HepG2 (cell line): ENCODE data around the gene PDSS2. TPM values are rescaled to one million over a fixed set of nuclear protein-coding genes. Genes with fewer than 3 reads are reported as not detected.

ENCODE experiments used
- ARNTL ChIP-seq: sonication (generic); formaldehyde crosslinking; IDR thresholded peaks from 2 replicates; pipeline ENCODE4 v1.4.0; 2020; ENCODE audit warnings: mild to moderate bottlenecking, missing genetic modification reagents
- BORCS8-MEF2B ChIP-seq: sonication (generic); formaldehyde crosslinking; IDR thresholded peaks from 2 replicates; pipeline ENCODE4 v1.8.0; 2022; ENCODE audit warnings: mild to moderate bottlenecking, missing genetic modification reagents
- FOXA3 ChIP-seq: IDR thresholded peaks from 2 replicates; pipeline ENCODE4 v1.6.1; 2016; ENCODE audit warnings: missing genetic modification reagents, missing compliant biosample characterization
- GATA4 ChIP-seq: sonication (generic); IDR thresholded peaks from 2 replicates; pipeline ENCODE4 v1.6.1; 2016; ENCODE audit warnings: antibody characterized with exemption, low read depth, borderline replicate concordance
- GATAD1 ChIP-seq: IDR thresholded peaks from 2 replicates; pipeline ENCODE4 v1.6.1; 2016; ENCODE audit warnings: missing genetic modification reagents, missing compliant biosample characterization
- HNF4A ChIP-seq: sonication (generic); formaldehyde crosslinking; IDR thresholded peaks from 2 replicates; pipeline ENCODE4 v1.4.0; 2020; ENCODE audit warnings: missing genetic modification reagents
- KLF11 ChIP-seq: IDR thresholded peaks from 2 replicates; pipeline ENCODE4 v1.6.1; 2016; ENCODE audit warnings: missing compliant biosample characterization
- KMT2B ChIP-seq: IDR thresholded peaks from 2 replicates; pipeline ENCODE4 v1.6.1; 2016; ENCODE audit warnings: missing genetic modification reagents, missing compliant biosample characterization
- NKX3-1 ChIP-seq: sonication (generic); formaldehyde crosslinking; IDR thresholded peaks from 2 replicates; pipeline ENCODE4 v1.5.0; 2020; ENCODE audit warnings: missing genetic modification reagents
- ZFP1 ChIP-seq: IDR thresholded peaks from 2 replicates; pipeline ENCODE4 v1.6.1; 2016
- ZFP90 ChIP-seq: sonication (generic); formaldehyde crosslinking; IDR thresholded peaks from 2 replicates; pipeline ENCODE4 v1.8.0; 2022; ENCODE audit warnings: missing genetic modification reagents, mild to moderate bottlenecking, inconsistent platforms, borderline replicate concordance
- ZNF138 ChIP-seq: sonication (generic); formaldehyde crosslinking; IDR thresholded peaks from 2 replicates; pipeline ENCODE4 v1.5.0; 2020; ENCODE audit warnings: mild to moderate bottlenecking, low read depth, missing genetic modification reagents
- ZNF432 ChIP-seq: sonication (generic); formaldehyde crosslinking; IDR thresholded peaks from 2 replicates; pipeline ENCODE4 v1.5.0; 2020; ENCODE audit warnings: missing genetic modification reagents, mild to moderate bottlenecking, borderline replicate concordance
- ZNF543 ChIP-seq: sonication (generic); formaldehyde crosslinking; IDR thresholded peaks from 2 replicates; pipeline ENCODE4 v1.4.0; 2020; ENCODE audit warnings: mild to moderate bottlenecking, missing genetic modification reagents
- ZNF780A ChIP-seq: sonication (generic); formaldehyde crosslinking; IDR thresholded peaks from 2 replicates; pipeline ENCODE4 v1.8.0; 2022; ENCODE audit warnings: mild to moderate bottlenecking, missing genetic modification reagents, moderate library complexity
- ZNF839 ChIP-seq: sonication (generic); formaldehyde crosslinking; IDR thresholded peaks from 2 replicates; pipeline ENCODE4 v1.4.0; 2020; ENCODE audit warnings: missing genetic modification reagents, mild to moderate bottlenecking, borderline replicate concordance
- ZSCAN9 ChIP-seq: IDR thresholded peaks from 2 replicates; pipeline ENCODE4 v1.6.1; 2016; ENCODE audit warnings: borderline replicate concordance
- polyA plus RNA-seq, 8 experiments: library from polyadenylated mRNA; depleted of rRNA in 3 of 8; stranded (reverse) in 7 of 8; unstranded in 1 of 8; fragments of >200 nt; fragmentation: Illumina TruSeq in 4 of 8; extraction: Trizol in 4 of 8; gene quantifications; 2 replicates each; pipeline versions ENCODE4 v1.2.1 to v1.2.3, GENCODE V29; 2011 to 2016; ENCODE audit warnings: low read depth in 4 of 8, missing spikeins in 1 of 8, mixed read lengths in 1 of 8; ENCODE audit not compliant: insufficient read depth in 1 of 8
- total RNA-seq, 5 experiments: library from RNA; depleted of rRNA; stranded (reverse); fragments of >200 nt; fragmentation: Illumina TruSeq; extraction: Trizol; gene quantifications; 2 replicates each; pipeline ENCODE4 v1.2.3, GENCODE V29; 2016; ENCODE audit warnings: low read depth in 1 of 5
- TF ChIP-seq, protein P1 (sequence below): sonication (generic); formaldehyde crosslinking; IDR thresholded peaks from 2 replicates; pipeline ENCODE4 v1.4.0; 2020; ENCODE audit warnings: mild to moderate bottlenecking, missing genetic modification reagents
- TF ChIP-seq, protein P2 (sequence below): sonication (generic); formaldehyde crosslinking; IDR thresholded peaks from 2 replicates; pipeline ENCODE4 v1.5.1; 2020; ENCODE audit warnings: mild to moderate bottlenecking, missing genetic modification reagents, borderline replicate concordance
- TF ChIP-seq, protein P3 (sequence below): sonication (generic); formaldehyde crosslinking; IDR thresholded peaks from 2 replicates; pipeline ENCODE4 v1.5.0; 2020; ENCODE audit warnings: mild to moderate bottlenecking, missing genetic modification reagents

The PDSS2 gene
- total and polyA plus RNA-seq, 2 of the 13 experiments (the other 11 are each of a cell fraction or from before 2014, with no cell fraction given) = 16.2 to 17.0 TPM

DNA sequence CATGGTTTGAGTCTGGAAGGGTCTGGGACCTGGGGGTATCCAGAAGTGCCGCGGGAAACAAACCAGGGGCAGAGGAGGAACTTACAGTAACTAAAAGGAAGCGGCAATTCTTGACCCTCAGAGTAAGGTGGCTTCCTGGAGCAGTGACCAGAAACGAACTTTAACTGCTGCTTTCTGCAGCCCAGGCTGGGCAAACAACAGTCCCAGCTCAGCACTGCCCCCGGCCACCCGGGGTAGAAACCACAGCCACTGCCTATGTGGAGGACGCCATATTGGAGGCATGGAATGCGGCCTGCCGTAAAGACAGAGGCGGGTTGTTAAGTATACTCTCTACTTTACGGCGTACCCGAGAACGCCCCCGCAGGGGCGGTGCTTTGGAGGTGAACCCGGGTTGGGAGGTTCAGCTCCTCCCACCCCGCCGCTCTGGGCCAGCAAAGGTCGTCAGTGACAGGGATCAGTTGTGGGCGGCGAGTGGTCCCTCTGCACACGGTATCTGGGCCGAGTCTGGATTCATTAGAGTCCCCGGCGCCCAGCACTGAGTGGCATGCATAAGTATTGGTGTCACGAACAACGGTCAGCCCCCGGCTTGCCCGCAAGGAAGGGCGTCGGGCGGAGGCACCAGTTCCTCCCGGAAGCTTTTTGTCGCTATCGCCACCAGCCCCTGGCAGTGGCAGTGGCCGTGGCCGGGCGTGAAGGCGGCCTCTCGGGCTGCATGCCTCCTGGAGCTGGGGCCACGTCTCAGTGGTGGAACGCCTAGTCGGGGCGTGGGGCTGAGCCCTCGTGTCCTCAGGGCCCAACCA, at the start of gene PDSS2 (continued):
- TF ChIP-seq FOXA3 (CRISPR knock-in tag) (peak; percentile 59), KMT2B (CRISPR knock-in tag) (peak; percentile 86), ARNTL (CRISPR knock-in tag) (peak; percentile 75; the same call in 1 of the 2 replicates), ZNF543 (CRISPR knock-in tag) (peak; percentile 93; the same call in 1 of the 2 replicates), BORCS8-MEF2B (CRISPR knock-in tag) (0 out of 2 replicates have a peak, but pooled peaks have one; percentile 55), ZNF780A (CRISPR knock-in tag) (no peak), GATAD1 (CRISPR knock-in tag) (peak; percentile 92), HNF4A (CRISPR knock-in tag) (0 out of 2 replicates have a peak, but pooled peaks have one; percentile 26), NKX3-1 (peak; percentile 71; the same call in 1 of the 2 replicates), KLF11 (CRISPR knock-in tag) (peak; percentile 62; the same call in 1 of the 2 replicates), ZFP90 (CRISPR knock-in tag) (0 out of 2 replicates have a peak, but pooled peaks have one; percentile 51), ZFP1 (peak; percentile 65), ZNF138 (CRISPR knock-in tag) (no peak; the same call in 1 of the 2 replicates), ZNF432 (no peak), ZNF839 (no peak; the same call in 1 of the 2 replicates), GATA4 (0 out of 2 replicates have a peak, but pooled peaks have one; percentile 5), ZSCAN9 (CRISPR knock-in tag) (peak; percentile 75)
- TF ChIP-seq, protein P1, sequence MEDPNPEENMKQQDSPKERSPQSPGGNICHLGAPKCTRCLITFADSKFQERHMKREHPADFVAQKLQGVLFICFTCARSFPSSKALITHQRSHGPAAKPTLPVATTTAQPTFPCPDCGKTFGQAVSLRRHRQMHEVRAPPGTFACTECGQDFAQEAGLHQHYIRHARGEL (CRISPR knock-in tag) = no peak; the same call in 1 of the 2 replicates
- TF ChIP-seq, protein P2, sequence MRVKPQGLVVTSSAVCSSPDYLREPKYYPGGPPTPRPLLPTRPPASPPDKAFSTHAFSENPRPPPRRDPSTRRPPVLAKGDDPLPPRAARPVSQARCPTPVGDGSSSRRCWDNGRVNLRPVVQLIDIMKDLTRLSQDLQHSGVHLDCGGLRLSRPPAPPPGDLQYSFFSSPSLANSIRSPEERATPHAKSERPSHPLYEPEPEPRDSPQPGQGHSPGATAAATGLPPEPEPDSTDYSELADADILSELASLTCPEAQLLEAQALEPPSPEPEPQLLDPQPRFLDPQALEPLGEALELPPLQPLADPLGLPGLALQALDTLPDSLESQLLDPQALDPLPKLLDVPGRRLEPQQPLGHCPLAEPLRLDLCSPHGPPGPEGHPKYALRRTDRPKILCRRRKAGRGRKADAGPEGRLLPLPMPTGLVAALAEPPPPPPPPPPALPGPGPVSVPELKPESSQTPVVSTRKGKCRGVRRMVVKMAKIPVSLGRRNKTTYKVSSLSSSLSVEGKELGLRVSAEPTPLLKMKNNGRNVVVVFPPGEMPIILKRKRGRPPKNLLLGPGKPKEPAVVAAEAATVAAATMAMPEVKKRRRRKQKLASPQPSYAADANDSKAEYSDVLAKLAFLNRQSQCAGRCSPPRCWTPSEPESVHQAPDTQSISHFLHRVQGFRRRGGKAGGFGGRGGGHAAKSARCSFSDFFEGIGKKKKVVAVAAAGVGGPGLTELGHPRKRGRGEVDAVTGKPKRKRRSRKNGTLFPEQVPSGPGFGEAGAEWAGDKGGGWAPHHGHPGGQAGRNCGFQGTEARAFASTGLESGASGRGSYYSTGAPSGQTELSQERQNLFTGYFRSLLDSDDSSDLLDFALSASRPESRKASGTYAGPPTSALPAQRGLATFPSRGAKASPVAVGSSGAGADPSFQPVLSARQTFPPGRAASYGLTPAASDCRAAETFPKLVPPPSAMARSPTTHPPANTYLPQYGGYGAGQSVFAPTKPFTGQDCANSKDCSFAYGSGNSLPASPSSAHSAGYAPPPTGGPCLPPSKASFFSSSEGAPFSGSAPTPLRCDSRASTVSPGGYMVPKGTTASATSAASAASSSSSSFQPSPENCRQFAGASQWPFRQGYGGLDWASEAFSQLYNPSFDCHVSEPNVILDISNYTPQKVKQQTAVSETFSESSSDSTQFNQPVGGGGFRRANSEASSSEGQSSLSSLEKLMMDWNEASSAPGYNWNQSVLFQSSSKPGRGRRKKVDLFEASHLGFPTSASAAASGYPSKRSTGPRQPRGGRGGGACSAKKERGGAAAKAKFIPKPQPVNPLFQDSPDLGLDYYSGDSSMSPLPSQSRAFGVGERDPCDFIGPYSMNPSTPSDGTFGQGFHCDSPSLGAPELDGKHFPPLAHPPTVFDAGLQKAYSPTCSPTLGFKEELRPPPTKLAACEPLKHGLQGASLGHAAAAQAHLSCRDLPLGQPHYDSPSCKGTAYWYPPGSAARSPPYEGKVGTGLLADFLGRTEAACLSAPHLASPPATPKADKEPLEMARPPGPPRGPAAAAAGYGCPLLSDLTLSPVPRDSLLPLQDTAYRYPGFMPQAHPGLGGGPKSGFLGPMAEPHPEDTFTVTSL (CRISPR knock-in tag) = 0 out of 2 replicates have a peak, but pooled peaks have one; percentile 41
- TF ChIP-seq, protein P3, sequence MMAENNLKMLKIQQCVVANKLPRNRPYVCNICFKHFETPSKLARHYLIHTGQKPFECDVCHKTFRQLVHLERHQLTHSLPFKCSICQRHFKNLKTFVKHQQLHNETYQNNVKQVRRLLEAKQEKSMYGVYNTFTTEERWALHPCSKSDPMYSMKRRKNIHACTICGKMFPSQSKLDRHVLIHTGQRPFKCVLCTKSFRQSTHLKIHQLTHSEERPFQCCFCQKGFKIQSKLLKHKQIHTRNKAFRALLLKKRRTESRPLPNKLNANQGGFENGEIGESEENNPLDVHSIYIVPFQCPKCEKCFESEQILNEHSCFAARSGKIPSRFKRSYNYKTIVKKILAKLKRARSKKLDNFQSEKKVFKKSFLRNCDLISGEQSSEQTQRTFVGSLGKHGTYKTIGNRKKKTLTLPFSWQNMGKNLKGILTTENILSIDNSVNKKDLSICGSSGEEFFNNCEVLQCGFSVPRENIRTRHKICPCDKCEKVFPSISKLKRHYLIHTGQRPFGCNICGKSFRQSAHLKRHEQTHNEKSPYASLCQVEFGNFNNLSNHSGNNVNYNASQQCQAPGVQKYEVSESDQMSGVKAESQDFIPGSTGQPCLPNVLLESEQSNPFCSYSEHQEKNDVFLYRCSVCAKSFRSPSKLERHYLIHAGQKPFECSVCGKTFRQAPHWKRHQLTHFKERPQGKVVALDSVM = peak; percentile 50; the same call in 1 of the 2 replicates
